ENCODE results near the gene SNX27. TPM values are rescaled to one million over a fixed set of nuclear protein-coding genes. Genes with fewer than 3 reads are reported as not detected.
"Not testable (repeated sequence)": the region's sequence is repeated elsewhere in the genome, so short reads cannot be mapped to it uniquely, and the experiment has no call there.

Gene SNX27
- total RNA-seq, 6 experiments from 2014 or later = 14.9 to 21.4 (median 16.9) TPM

GRCh38 chr1:151680826-151681225, 69.0 kb downstream of the SNX27 start:
- ATAC-seq (peak in 2 of 4 donors; percentile 38 to 58), DNase-seq (no peak)
- no peaks in the 10 kb centered on the region for H3K9me3 ChIP-seq
- peaks cover 0 to 15% (median 0%) of the 10 kb centered on the region in 4 donors for H3K36me3 ChIP-seq
- no peak overlapping the region for H3K27ac ChIP-seq
- intact Hi-C loops (cut with DNase I) = no loop called here
- 19% methylated on average over 3 of the region's 3 CpGs for WGBS (ENCODE audit: insufficient coverage, low coverage, low lambda C conversion rate, missing lambda C conversion rate)
- no peak overlapping the region for H3K4me3 ChIP-seq
- H3K27me3 ChIP-seq = no peaks in the 10 kb centered on the region
- TF ChIP-seq CTCF (IDR thresholded peaks at IDR 0.05) (no peak), POLR2A (IDR thresholded peaks at IDR 0.05) (no peak)
- no peaks in the 10 kb centered on the region for H3K4me1 ChIP-seq

GRCh38 chr1:151681923-151682322, 70.1 kb downstream of the SNX27 start:
- ATAC-seq = no peak

GRCh38 chr1:151682901-151683300, 71.1 kb downstream of the SNX27 start:
- DNase-seq; H3K27me3 ChIP-seq; H3K4me1 ChIP-seq; intact Hi-C loops (cut with DNase I); ATAC-seq; H3K9me3 ChIP-seq; H3K4me3 ChIP-seq; H3K27ac ChIP-seq: not testable (repeated sequence)
- WGBS (ENCODE audit: insufficient coverage, low coverage, low lambda C conversion rate, missing lambda C conversion rate) = 98% methylated on average over 4 of the region's 7 CpGs
- peaks cover 0 to 15% (median 0%) of the 10 kb centered on the region in 4 donors for H3K36me3 ChIP-seq

More at GRCh38 chr1:151681923-151682322, 70.1 kb downstream of the SNX27 start:
- Histone ChIP-seq H3K27ac (no peak overlapping the region), H3K9me3 (no peaks in the 10 kb centered on the region), H3K36me3 (peaks cover 0 to 15% (median 0%) of the 10 kb centered on the region in 4 donors), H3K27me3 (no peaks in the 10 kb centered on the region), H3K4me1 (no peaks in the 10 kb centered on the region), H3K4me3 (no peak overlapping the region)
- 94% methylated on average over 2 of the region's 2 CpGs for WGBS (ENCODE audit: insufficient coverage, low coverage, low lambda C conversion rate, missing lambda C conversion rate)
- DNase-seq = no peak
- TF ChIP-seq POLR2A (IDR thresholded peaks at IDR 0.05) = no peak
- TF ChIP-seq CTCF (IDR thresholded peaks at IDR 0.05) = no peak
- intact Hi-C loops (cut with DNase I) = no loop called here

- intact Hi-C loops (cut with DNase I) = no loop called here
These were observed 72.3 kb downstream of the SNX27 start for GRCh38 chr1:151684128-151684527.

GRCh38 chr1:151686561-151686960, 74.7 kb downstream of the SNX27 start:
- peak overlapping the region in 1 of 3 donors; percentile 59 for H3K27ac ChIP-seq
- peaks cover 0 to 12% (median 0%) of the 10 kb centered on the region in 4 donors for H3K4me1 ChIP-seq
- DNase-seq = no peak
- intact Hi-C loops (cut with DNase I) = no loop called here
- peaks cover 0 to 15% (median 0%) of the 10 kb centered on the region in 4 donors for H3K36me3 ChIP-seq
- no peak for TF ChIP-seq CTCF (IDR thresholded peaks at IDR 0.05)
- no peak for TF ChIP-seq POLR2A (IDR thresholded peaks at IDR 0.05)
- H3K4me3 ChIP-seq = no peak overlapping the region
- 86% methylated on average over 2 of the region's 2 CpGs for WGBS (ENCODE audit: insufficient coverage, low coverage, low lambda C conversion rate, missing lambda C conversion rate)
- ATAC-seq = no peak
- H3K9me3 ChIP-seq = no peaks in the 10 kb centered on the region
- no peaks in the 10 kb centered on the region for H3K27me3 ChIP-seq

More at GRCh38 chr1:151684128-151684527, 72.3 kb downstream of the SNX27 start:
- H3K4me1 ChIP-seq = peaks cover 0 to 12% (median 0%) of the 10 kb centered on the region in 4 donors
- TF ChIP-seq POLR2A (IDR thresholded peaks at IDR 0.05) (no peak), CTCF (IDR thresholded peaks at IDR 0.05) (no peak)
- ATAC-seq (no peak), DNase-seq (no peak)
- WGBS (ENCODE audit: insufficient coverage, low coverage, low lambda C conversion rate, missing lambda C conversion rate) = 65% methylated on average over 2 of the region's 2 CpGs
- H3K36me3 ChIP-seq = peaks cover 0 to 15% (median 0%) of the 10 kb centered on the region in 4 donors
- H3K9me3 ChIP-seq = no peaks in the 10 kb centered on the region
- no peak overlapping the region for H3K4me3 ChIP-seq
- H3K27me3 ChIP-seq = no peaks in the 10 kb centered on the region
- H3K27ac ChIP-seq = no peak overlapping the region

Data from right lobe of liver (tissue), 6 donors.